Fibroblast of pulmonary artery (primary cell): ENCODE data around the gene TM9SF4.

ENCODE experiments used
- DNase-seq: peaks from one replicate; pipeline ENCODE4 v3.0.0-alpha.2; 2010; ENCODE audit warnings: low read depth
- H3K4me3 ChIP-seq: replicated peaks from 2 replicates; pipeline ENCODE4 v1.5.1; 2011; ENCODE audit warnings: low read depth, mild to moderate bottlenecking, control low read depth, low read length, moderate library complexity
- CTCF ChIP-seq: IDR thresholded peaks from 2 replicates; pipeline ENCODE4 v1.5.1; 2011; ENCODE audit warnings: mild to moderate bottlenecking, control low read depth, low read length, inconsistent platforms; ENCODE audit errors: missing control alignments

TM9SF4 gene

GRCh38 chr20:32207626-32208498, 98.3 kb downstream of the TM9SF4 start, which contains the start of the genes PLAGL2 and POFUT1:
Gene PLAGL2 (minus strand): TSS chr20:32207743. CDS start chr20:32202178, 5,565 bp downstream.
Gene POFUT1 (plus strand): TSS chr20:32207880. CDS start chr20:32207942, 62 bp downstream.
- TF ChIP-seq CTCF: peak; percentile 10
- peak; percentile 86 for DNase-seq

GRCh38 chr20:32208499-32209154, 99.1 kb downstream of the TM9SF4 start:
- TF ChIP-seq CTCF: no peak
- H3K4me3 ChIP-seq: peak overlapping the region; percentile 100
- no peak for DNase-seq

More at GRCh38 chr20:32207626-32208498, 98.3 kb downstream of the TM9SF4 start, which contains the start of the genes PLAGL2 and POFUT1:
- peak within 1 kb of the TSS; percentile 100 for H3K4me3 ChIP-seq

GRCh38 chr20:32209850-32210605, 100.5 kb downstream of the TM9SF4 start:
- H3K4me3 ChIP-seq: no peak overlapping the region
- DNase-seq: no peak
- TF ChIP-seq CTCF: no peak

GRCh38 chr20:32213870-32214269, 104.4 kb downstream of the TM9SF4 start:
- no peak for TF ChIP-seq CTCF
- DNase-seq: no peak
- no peak overlapping the region for H3K4me3 ChIP-seq

GRCh38 chr20:32215147-32215546, 105.6 kb downstream of the TM9SF4 start:
- no peak for TF ChIP-seq CTCF
- H3K4me3 ChIP-seq: no peak overlapping the region
- no peak for DNase-seq

GRCh38 chr20:32215729-32216128, 106.2 kb downstream of the TM9SF4 start:
- DNase-seq: no peak
- no peak for TF ChIP-seq CTCF
- no peak overlapping the region for H3K4me3 ChIP-seq
